ENCODE results near the gene SPDYE4.

Gene SPDYE4

DNA sequence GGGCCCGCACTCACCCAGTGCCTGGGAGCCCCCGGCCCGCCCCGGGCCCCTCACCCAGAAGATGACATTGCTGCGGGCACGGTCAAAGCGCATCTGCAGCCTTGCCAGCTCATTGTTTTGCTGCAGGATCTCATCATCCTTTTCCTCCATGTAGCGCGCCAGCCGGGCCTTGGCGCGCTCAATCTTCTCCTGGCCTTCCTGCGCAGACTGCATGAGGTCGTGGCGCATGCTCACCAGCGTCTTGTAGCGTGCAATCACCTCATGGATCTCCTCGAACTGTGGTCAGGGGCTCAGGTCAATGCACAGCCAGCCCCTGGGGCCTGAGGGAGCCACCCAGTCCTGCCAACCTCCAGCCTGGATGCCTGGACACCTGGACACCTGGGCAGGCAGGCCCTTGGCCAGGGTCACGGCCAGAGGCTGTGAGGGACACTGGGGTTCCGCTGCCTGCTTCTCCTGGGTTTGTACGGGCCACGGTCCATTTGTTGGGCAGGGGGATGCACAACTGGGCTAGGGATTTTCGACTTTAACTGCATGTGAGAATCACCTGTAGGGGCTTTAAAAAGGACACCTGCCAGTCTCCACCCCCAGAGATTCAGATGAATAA lies 22.9 kb downstream of the SPDYE4 start:
- DNase-seq (ENCODE audit: low spot score) = no peak
- in situ Hi-C loops (cut with MboI; ENCODE audit: low pct_unique_long_range_greater_than_20kb, low sequenced_read_pairs, unreplicated experiment) = no loop called here
- TF ChIP-seq, protein P1, sequence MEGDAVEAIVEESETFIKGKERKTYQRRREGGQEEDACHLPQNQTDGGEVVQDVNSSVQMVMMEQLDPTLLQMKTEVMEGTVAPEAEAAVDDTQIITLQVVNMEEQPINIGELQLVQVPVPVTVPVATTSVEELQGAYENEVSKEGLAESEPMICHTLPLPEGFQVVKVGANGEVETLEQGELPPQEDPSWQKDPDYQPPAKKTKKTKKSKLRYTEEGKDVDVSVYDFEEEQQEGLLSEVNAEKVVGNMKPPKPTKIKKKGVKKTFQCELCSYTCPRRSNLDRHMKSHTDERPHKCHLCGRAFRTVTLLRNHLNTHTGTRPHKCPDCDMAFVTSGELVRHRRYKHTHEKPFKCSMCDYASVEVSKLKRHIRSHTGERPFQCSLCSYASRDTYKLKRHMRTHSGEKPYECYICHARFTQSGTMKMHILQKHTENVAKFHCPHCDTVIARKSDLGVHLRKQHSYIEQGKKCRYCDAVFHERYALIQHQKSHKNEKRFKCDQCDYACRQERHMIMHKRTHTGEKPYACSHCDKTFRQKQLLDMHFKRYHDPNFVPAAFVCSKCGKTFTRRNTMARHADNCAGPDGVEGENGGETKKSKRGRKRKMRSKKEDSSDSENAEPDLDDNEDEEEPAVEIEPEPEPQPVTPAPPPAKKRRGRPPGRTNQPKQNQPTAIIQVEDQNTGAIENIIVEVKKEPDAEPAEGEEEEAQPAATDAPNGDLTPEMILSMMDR (IDR thresholded peaks at IDR 0.05; ENCODE audit: extremely low read depth, insufficient read depth, missing control alignments) = no peak

DNA sequence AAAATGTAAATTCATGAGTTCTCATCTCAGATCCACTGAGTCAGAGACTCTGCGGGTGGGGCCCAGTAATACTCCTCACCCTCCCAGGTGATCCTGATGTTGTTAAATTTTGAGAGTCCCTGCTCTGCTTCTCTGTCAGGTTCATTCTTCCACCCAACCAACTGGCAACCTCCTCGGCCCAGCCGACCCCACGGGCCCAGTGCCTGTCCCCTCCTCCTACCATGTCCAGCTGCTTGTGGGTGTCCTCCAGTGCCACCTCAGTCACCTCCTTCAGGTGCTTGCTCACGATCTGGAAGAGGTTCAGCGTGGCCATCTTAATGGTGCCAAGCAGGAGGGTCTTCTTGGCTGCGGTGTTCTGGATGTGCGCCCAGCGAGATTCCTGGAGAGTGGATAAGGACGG lies 23.5 kb downstream of the SPDYE4 start:
- DNase-seq (ENCODE audit: low spot score) = no peak
- TF ChIP-seq, protein P1 (IDR thresholded peaks at IDR 0.05; ENCODE audit: extremely low read depth, insufficient read depth, missing control alignments) = no peak
- in situ Hi-C loops (cut with MboI; ENCODE audit: low pct_unique_long_range_greater_than_20kb, low sequenced_read_pairs, unreplicated experiment) = no loop called here

DNA sequence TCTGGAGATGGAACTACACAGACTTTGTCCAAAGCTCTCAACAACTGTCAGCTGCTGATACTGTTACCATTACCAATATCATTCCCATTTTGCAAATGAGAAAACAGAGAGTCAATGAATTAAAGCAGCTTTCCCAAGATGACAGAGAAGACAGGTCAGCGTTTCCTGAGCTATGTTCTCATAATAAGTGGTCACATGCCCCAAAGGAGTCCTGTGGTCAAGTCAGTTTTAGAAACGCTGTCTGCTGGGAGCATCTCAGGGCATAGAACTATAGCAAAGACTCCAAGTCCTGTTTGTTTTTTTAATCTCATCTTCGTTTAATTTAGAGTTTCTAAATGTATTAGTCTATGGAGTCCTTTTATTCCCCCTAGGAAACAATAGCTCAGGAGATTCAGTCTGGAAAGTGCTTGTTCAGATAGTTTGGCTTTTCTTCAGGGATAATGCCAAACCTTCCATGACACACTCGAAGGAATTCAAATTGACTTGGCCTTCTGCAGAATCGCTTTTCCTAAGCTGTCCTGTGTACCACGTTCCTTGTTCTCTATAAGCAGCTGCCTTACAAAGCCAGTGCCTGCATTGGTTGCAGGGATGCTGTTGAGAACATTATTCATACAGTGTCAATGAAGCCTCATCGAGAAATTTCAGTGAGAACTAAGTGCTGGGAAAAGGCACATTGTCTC lies 25.8 kb downstream of the SPDYE4 start:
- TF ChIP-seq, protein P1 (IDR thresholded peaks at IDR 0.05; ENCODE audit: extremely low read depth, insufficient read depth, missing control alignments) = no peak
- DNase-seq (ENCODE audit: low spot score) = no peak
- in situ Hi-C loops (cut with MboI; ENCODE audit: low pct_unique_long_range_greater_than_20kb, low sequenced_read_pairs, unreplicated experiment) = no loop called here

DNA sequence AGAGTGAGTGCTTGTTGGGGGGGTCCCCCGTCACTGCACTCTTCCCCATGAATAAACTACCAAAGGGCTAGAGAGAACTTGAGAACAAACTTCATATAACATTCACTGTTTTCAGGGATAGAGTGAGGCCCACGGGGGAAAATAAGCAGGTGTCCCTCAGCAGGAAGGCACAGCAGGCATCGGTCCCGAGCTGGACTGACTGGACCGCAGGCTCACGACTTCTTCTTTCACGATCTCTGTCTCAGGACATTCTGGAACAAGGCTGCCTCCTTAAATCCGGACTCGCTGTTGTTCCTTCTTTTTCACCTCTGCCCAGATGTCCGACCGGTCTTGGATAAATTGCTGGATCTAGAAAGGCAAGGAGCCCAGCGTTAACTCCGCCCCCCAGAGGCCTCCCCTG lies 28.5 kb downstream of the SPDYE4 start:
- in situ Hi-C loops (cut with MboI; ENCODE audit: low pct_unique_long_range_greater_than_20kb, low sequenced_read_pairs, unreplicated experiment) = no loop called here
- TF ChIP-seq, protein P1 (IDR thresholded peaks at IDR 0.05; ENCODE audit: extremely low read depth, insufficient read depth, missing control alignments) = no peak
- no peak for DNase-seq (ENCODE audit: low spot score)

DNA sequence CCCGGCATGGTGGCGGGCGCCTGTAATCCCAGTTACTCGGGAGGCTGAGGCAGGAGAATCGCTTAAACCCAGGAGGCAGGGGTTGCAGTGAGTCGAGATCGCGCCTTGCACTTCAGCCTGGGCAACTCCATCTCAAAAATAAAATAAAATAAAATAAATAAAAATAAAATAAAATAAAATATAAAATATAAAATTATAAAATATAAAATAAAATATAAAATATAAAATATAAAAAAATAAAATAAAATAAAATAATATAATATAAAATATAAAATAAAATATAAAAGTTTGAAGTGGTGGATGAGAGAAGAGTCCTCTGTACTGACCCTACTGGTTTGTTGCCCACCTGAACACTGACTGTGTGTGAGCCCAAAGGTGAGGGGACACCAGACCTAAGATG lies 28.9 kb downstream of the SPDYE4 start:
- TF ChIP-seq, protein P1 (IDR thresholded peaks at IDR 0.05; ENCODE audit: extremely low read depth, insufficient read depth, missing control alignments) = no peak
- in situ Hi-C loops (cut with MboI; ENCODE audit: low pct_unique_long_range_greater_than_20kb, low sequenced_read_pairs, unreplicated experiment) = no loop called here

DNA sequence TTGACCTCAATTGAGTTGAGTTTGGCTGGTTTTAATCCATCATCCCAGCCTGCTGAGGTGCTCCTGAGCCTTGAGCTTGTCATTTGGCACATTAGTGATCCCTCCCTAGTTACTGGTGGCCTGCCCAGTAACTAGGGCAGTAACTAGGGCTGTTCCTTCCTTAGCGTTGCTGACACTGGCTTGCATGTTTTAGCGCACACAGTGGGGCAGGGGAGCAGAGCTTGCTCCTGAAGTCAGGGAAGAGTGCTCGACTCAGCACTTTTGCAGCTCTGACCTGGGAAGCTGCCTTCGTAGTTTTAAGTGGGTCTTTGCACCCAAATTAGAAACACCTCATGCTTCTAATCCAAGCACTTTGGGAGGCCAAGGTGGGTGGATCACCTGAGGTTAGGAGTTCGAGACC lies 29.4 kb downstream of the SPDYE4 start:
- no peak for DNase-seq (ENCODE audit: low spot score)
- TF ChIP-seq, protein P1 (IDR thresholded peaks at IDR 0.05; ENCODE audit: extremely low read depth, insufficient read depth, missing control alignments) = no peak
- in situ Hi-C loops (cut with MboI; ENCODE audit: low pct_unique_long_range_greater_than_20kb, low sequenced_read_pairs, unreplicated experiment) = no loop called here

More for the DNA sequence above, 28.9 kb downstream of the SPDYE4 start:
- no peak for DNase-seq (ENCODE audit: low spot score)
